Measurements from ENCODE around the gene VGF. TPM values are rescaled to one million over a fixed set of nuclear protein-coding genes. Genes with fewer than 3 reads are reported as not detected.

VGF gene
- total RNA-seq, 2 donors from 2014 or later: not detected

GRCh38 chr7:101174322-101174854 lies 9.0 kb upstream of the VGF start:
- no peaks in the 10 kb centered on the region for H3K9me3 ChIP-seq
- H3K4me3 ChIP-seq: no peak overlapping the region
- TF ChIP-seq CTCF (IDR thresholded peaks at IDR 0.05): no peak
- no peak for DNase-seq (ENCODE audit: low spot score)
- no peak overlapping the region for H3K27ac ChIP-seq
- H3K27me3 ChIP-seq: peaks cover 51 to 53% of the 10 kb centered on the region in 2 donors
- no peaks in the 10 kb centered on the region for H3K36me3 ChIP-seq
- peaks cover 0 to 44% of the 10 kb centered on the region in 2 donors for H3K4me1 ChIP-seq

GRCh38 chr7:101173752-101174244 lies 8.4 kb upstream of the VGF start:
- no peak for DNase-seq (ENCODE audit: low spot score)
- H3K27me3 ChIP-seq: peaks cover 51 to 52% of the 10 kb centered on the region in 2 donors
- no peak overlapping the region for H3K27ac ChIP-seq
- H3K4me1 ChIP-seq: peaks cover 0 to 40% of the 10 kb centered on the region in 2 donors
- no peaks in the 10 kb centered on the region for H3K9me3 ChIP-seq
- no peaks in the 10 kb centered on the region for H3K36me3 ChIP-seq
- H3K4me3 ChIP-seq: peak overlapping the region in 1 of 2 donors; percentile 31
- no peak for TF ChIP-seq CTCF (IDR thresholded peaks at IDR 0.05)

- H3K4me3 ChIP-seq: peak overlapping the region; percentile 1 to 31
- no peaks in the 10 kb centered on the region for H3K36me3 ChIP-seq
- no peak for DNase-seq (ENCODE audit: low spot score)
- H3K27me3 ChIP-seq: peaks cover 57 to 59% of the 10 kb centered on the region in 2 donors
- no peak overlapping the region for H3K27ac ChIP-seq
- no peaks in the 10 kb centered on the region for H3K9me3 ChIP-seq
- H3K4me1 ChIP-seq: peaks cover 0 to 40% of the 10 kb centered on the region in 2 donors
- no peak for TF ChIP-seq CTCF (IDR thresholded peaks at IDR 0.05)
Observed at GRCh38 chr7:101172854-101173751, 7.7 kb upstream of the VGF start.

GRCh38 chr7:101172005-101172853 lies 6.9 kb upstream of the VGF start:
- Histone ChIP-seq H3K27me3 (peaks cover 54 to 63% of the 10 kb centered on the region in 2 donors), H3K9me3 (no peaks in the 10 kb centered on the region), H3K4me3 (peak overlapping the region in 1 of 2 donors; percentile 30), H3K27ac (no peak overlapping the region), H3K36me3 (no peaks in the 10 kb centered on the region), H3K4me1 (peaks cover 0 to 40% of the 10 kb centered on the region in 2 donors)
- DNase-seq (ENCODE audit: low spot score): no peak
- TF ChIP-seq CTCF (IDR thresholded peaks at IDR 0.05): no peak

GRCh38 chr7:101171442-101171837 lies 6.1 kb upstream of the VGF start:
- Histone ChIP-seq H3K9me3 (no peaks in the 10 kb centered on the region), H3K27ac (no peak overlapping the region), H3K4me3 (no peak overlapping the region), H3K27me3 (peaks cover 59 to 71% of the 10 kb centered on the region in 2 donors), H3K36me3 (no peaks in the 10 kb centered on the region), H3K4me1 (peaks cover 0 to 40% of the 10 kb centered on the region in 2 donors)
- DNase-seq (ENCODE audit: low spot score): no peak
- TF ChIP-seq CTCF (IDR thresholded peaks at IDR 0.05): no peak
